Measurements from ENCODE around the gene SH3PXD2B.
"Not testable (repeated sequence)": the region's sequence is repeated elsewhere in the genome, so short reads cannot be mapped to it uniquely, and the experiment has no call there.

DNA sequence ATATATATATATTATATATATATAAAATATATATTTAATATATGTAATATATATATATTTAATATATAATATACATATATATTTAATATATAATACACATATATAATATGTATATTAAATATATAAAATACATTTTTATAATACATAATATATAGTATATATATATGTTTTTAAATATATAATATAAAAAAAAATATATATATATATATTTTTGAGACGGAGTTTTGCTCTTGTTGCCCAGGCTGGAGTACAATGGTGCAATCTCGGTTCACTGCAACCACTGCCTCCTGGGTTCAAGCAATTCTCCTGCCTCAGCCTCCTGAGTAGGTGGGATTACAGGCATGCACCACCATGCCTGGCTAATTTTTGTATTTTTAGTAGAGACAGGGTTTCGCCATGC lies 85.6 kb downstream of the SH3PXD2B start:
- not testable (repeated sequence) for TF ChIP-seq POLR2AphosphoS5, POLR2A (IDR thresholded peaks at IDR 0.05)
- TF ChIP-seq, protein P1, sequence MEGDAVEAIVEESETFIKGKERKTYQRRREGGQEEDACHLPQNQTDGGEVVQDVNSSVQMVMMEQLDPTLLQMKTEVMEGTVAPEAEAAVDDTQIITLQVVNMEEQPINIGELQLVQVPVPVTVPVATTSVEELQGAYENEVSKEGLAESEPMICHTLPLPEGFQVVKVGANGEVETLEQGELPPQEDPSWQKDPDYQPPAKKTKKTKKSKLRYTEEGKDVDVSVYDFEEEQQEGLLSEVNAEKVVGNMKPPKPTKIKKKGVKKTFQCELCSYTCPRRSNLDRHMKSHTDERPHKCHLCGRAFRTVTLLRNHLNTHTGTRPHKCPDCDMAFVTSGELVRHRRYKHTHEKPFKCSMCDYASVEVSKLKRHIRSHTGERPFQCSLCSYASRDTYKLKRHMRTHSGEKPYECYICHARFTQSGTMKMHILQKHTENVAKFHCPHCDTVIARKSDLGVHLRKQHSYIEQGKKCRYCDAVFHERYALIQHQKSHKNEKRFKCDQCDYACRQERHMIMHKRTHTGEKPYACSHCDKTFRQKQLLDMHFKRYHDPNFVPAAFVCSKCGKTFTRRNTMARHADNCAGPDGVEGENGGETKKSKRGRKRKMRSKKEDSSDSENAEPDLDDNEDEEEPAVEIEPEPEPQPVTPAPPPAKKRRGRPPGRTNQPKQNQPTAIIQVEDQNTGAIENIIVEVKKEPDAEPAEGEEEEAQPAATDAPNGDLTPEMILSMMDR (IDR thresholded peaks at IDR 0.05) = not testable (repeated sequence)

Data from upper lobe of left lung (tissue), 4 donors.